H1 (cell line): ENCODE data around the gene FAM98C. TPM values are rescaled to one million over a fixed set of nuclear protein-coding genes. Genes with fewer than 3 reads are reported as not detected.

Experiments
- CBX8 ChIP-seq: fragments of 300-800, 300-1000 bp; sonication (generic); IDR thresholded peaks from 2 replicates; pipeline ENCODE4 v1.7.1; 2016; ENCODE audit warnings: low read depth, low read length, borderline replicate concordance
- CEBPB ChIP-seq: IDR thresholded peaks from 2 replicates; pipeline ENCODE4 v1.6.1; 2012; ENCODE audit warnings: low read depth, low read length
- GABPA ChIP-seq: IDR thresholded peaks from 2 replicates; pipeline ENCODE4 v1.6.1; 2011; ENCODE audit warnings: mild to moderate bottlenecking, low read length, moderate library complexity, borderline replicate concordance; ENCODE audit not compliant: insufficient read depth
- PHF8 ChIP-seq: fragments of 200-600 bp; sonication (generic); conservative IDR thresholded peaks from 2 replicates; pipeline ENCODE4 v1.7.1; 2012; ENCODE audit warnings: low read depth, mild to moderate bottlenecking, inconsistent platforms, low read length, moderate library complexity
- POLR2A ChIP-seq, 2 experiments: IDR thresholded peaks; 1 replicate in 1 of 2; 2 replicates in 1 of 2; pipeline ENCODE4 v1.6.1; 2011; ENCODE audit warnings: low read depth in 2 of 2, low read length in 2 of 2, mild to moderate bottlenecking in 2 of 2; ENCODE audit errors: control extremely low read depth in 1 of 2
- POU5F1 ChIP-seq: IDR thresholded peaks from 2 replicates; pipeline ENCODE4 v1.6.1; 2011; ENCODE audit warnings: low read depth, mild to moderate bottlenecking, low read length, moderate library complexity
- TAF1 ChIP-seq: IDR thresholded peaks from 2 replicates; pipeline ENCODE4 v1.6.1; 2011; ENCODE audit warnings: mild to moderate bottlenecking, low read depth, low read length
- polyA plus RNA-seq, 7 experiments: library from polyadenylated mRNA; depleted of rRNA in 3 of 7; stranded (reverse) in 5 of 7; unstranded in 2 of 7; fragments of >200 nt in 5 of 7; fragments of 200-250 nt in 2 of 7; gene quantifications; 1 replicate in 5 of 7; 2 replicates in 1 of 7; 4 replicates in 1 of 7; pipeline versions ENCODE4 v1.2.1 to v1.2.3, GENCODE V29; 2011 to 2013; ENCODE audit warnings: missing spikeins in 2 of 7, mixed read lengths in 2 of 7
- total RNA-seq: library from RNA; stranded (reverse); fragmentation: NEBNext Ultra II Directional; extraction: Animal tissue kit (Norgen Biotek cat#: 25700); gene quantifications from 2 replicates; pipeline ENCODE4 v1.2.1, GENCODE V29; 2021
- TF ChIP-seq, protein P1 (sequence below): IDR thresholded peaks from 2 replicates; pipeline ENCODE4 v1.6.1; 2011; ENCODE audit warnings: low read length, improper control_type of control experiment

Gene FAM98C
- total and polyA plus RNA-seq, 2 of the 8 experiments (the other 6 are each of a cell fraction or from before 2014, with no cell fraction given) = 6.1 to 9.4 TPM

DNA sequence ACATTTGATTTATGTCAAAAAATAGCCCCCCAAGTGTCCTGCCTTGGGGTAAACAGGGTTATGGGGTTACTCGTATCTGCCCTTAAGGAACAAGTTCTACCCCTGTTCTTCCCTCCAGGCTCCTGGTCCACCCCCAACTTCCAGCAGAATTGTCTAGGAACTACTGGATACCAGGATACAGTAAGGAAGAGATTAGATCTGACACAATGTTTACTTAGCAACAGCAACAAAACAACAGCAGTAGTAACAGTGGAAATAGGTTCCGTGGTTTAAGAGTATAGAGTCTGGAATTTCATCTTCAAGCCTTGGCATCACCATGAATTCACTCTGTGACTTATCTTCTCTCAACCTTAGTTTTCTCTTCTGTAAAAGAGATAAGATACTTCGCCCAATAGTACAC lies 1.7 kb upstream of the FAM98C start (continued):
- TF ChIP-seq CEBPB (no peak), GABPA (no peak), POLR2A (IDR thresholded peaks at IDR 0.05; ENCODE audit: control extremely low read depth in 1 of 2, low read depth in 2 of 2, low read length in 2 of 2) (no peak), PHF8 (no peak), CBX8 (no peak), TAF1 (no peak), POU5F1 (no peak)
- TF ChIP-seq, protein P1, sequence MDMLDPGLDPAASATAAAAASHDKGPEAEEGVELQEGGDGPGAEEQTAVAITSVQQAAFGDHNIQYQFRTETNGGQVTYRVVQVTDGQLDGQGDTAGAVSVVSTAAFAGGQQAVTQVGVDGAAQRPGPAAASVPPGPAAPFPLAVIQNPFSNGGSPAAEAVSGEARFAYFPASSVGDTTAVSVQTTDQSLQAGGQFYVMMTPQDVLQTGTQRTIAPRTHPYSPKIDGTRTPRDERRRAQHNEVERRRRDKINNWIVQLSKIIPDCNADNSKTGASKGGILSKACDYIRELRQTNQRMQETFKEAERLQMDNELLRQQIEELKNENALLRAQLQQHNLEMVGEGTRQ = no peak
